WERI-Rb-1 (cell line): ENCODE measurements around the gene SEPTIN11.

Source experiments
- DNase-seq: peaks from one replicate; pipeline ENCODE4 v3.0.0-alpha.2; 2020
- H3K27ac ChIP-seq: fragments of 250-450 bp; sonication (Bioruptor Pico); 2 replicates; pipeline ENCODE4 v1.5.1; 2020; ENCODE audit warnings: mild to moderate bottlenecking, moderate library complexity
- H3K27me3 ChIP-seq: fragments of 250-450 bp; sonication (Bioruptor Pico); 2 replicates; pipeline ENCODE4 v1.5.1; 2021; ENCODE audit warnings: mild to moderate bottlenecking, low read depth, moderate library complexity; ENCODE audit not compliant: insufficient read depth, severe bottlenecking
- H3K36me3 ChIP-seq: fragments of 250-450 bp; sonication (Bioruptor Pico); 2 replicates; pipeline ENCODE4 v1.5.1; 2020; ENCODE audit warnings: mild to moderate bottlenecking, moderate library complexity
- H3K4me3 ChIP-seq: 2 replicates; pipeline ENCODE4 v1.5.1; 2011; ENCODE audit warnings: low read depth, mild to moderate bottlenecking, control low read depth, low read length
- H3K9me3 ChIP-seq: fragments of 250-450 bp; sonication (Bioruptor Pico); 2 replicates; pipeline ENCODE4 v1.5.1; 2021; ENCODE audit warnings: mild to moderate bottlenecking, moderate library complexity; ENCODE audit not compliant: severe bottlenecking
- CTCF ChIP-seq: IDR thresholded peaks from 2 replicates; pipeline ENCODE4 v1.5.1; 2011; ENCODE audit warnings: low read depth, mild to moderate bottlenecking, control low read depth, inconsistent platforms, low read length

SEPTIN11 gene

GRCh38 chr4:76965866-76966579 is 16.5 kb downstream of the SEPTIN11 start:
- Histone ChIP-seq H3K27me3 (no peaks in the 10 kb centered on the region), H3K9me3 (no peaks in the 10 kb centered on the region), H3K4me3 (no peak overlapping the region), H3K36me3 (no peaks in the 10 kb centered on the region), H3K27ac (no peak overlapping the region)
- no peak for DNase-seq
- TF ChIP-seq CTCF = no peak

- no peaks in the 10 kb centered on the region for H3K27me3 ChIP-seq
- no peaks in the 10 kb centered on the region for H3K9me3 ChIP-seq
- H3K27ac ChIP-seq = no peak overlapping the region
- no peak for TF ChIP-seq CTCF
- no peaks in the 10 kb centered on the region for H3K36me3 ChIP-seq
- no peak for DNase-seq
- no peak overlapping the region for H3K4me3 ChIP-seq
These were observed 19.4 kb downstream of the SEPTIN11 start for GRCh38 chr4:76968937-76969336.

- no peak for TF ChIP-seq CTCF
- Histone ChIP-seq H3K36me3 (no peaks in the 10 kb centered on the region), H3K4me3 (no peak overlapping the region), H3K9me3 (no peaks in the 10 kb centered on the region), H3K27me3 (no peaks in the 10 kb centered on the region), H3K27ac (no peak overlapping the region)
- DNase-seq = no peak
These were observed 19.9 kb downstream of the SEPTIN11 start for GRCh38 chr4:76969495-76969894.

- no peak for DNase-seq
- no peaks in the 10 kb centered on the region for H3K9me3 ChIP-seq
- no peaks in the 10 kb centered on the region for H3K27me3 ChIP-seq
- no peaks in the 10 kb centered on the region; the same call in 1 of the 2 replicates for H3K36me3 ChIP-seq
- no peak overlapping the region for H3K4me3 ChIP-seq
- no peak overlapping the region for H3K27ac ChIP-seq
- TF ChIP-seq CTCF = no peak
These were observed 20.5 kb downstream of the SEPTIN11 start for GRCh38 chr4:76969941-76970529.

GRCh38 chr4:76972306-76972705 is 22.8 kb downstream of the SEPTIN11 start:
- no peak for TF ChIP-seq CTCF

More at GRCh38 chr4:76972306-76972705, 22.8 kb downstream of the SEPTIN11 start:
- Histone ChIP-seq H3K27ac (no peak overlapping the region), H3K9me3 (no peaks in the 10 kb centered on the region), H3K4me3 (no peak overlapping the region), H3K27me3 (no peaks in the 10 kb centered on the region), H3K36me3 (no peaks in the 10 kb centered on the region; the same call in 1 of the 2 replicates)
- DNase-seq = no peak
